Parathyroid adenoma (tissue), 2 donors: Measurements from ENCODE around the gene PLA2G4A.
A peak's percentile ranks its signal among the peaks of the same experiment; 100 is the strongest.

ENCODE experiments used
- H2AFZ ChIP-seq: fragments of 300-600 bp; sonication (generic); one replicate; pipeline ENCODE4 v1.7.0; 2017; ENCODE audit warnings: antibody characterized with exemption, mild to moderate bottlenecking
- H3K27ac ChIP-seq: fragments of 300-600 bp; sonication (generic); one replicate; pipeline ENCODE4 v1.7.0; 2017
- H3K27me3 ChIP-seq: fragments of 300-600 bp; sonication (generic); one replicate; pipeline ENCODE4 v1.7.0; 2017; ENCODE audit warnings: low read length; ENCODE audit not compliant: control insufficient read depth, insufficient read depth
- H3K36me3 ChIP-seq: fragments of 300-600 bp; sonication (generic); one replicate; pipeline ENCODE4 v1.7.0; 2017; ENCODE audit warnings: low read length; ENCODE audit not compliant: control insufficient read depth, insufficient read depth
- H3K4me1 ChIP-seq: fragments of 300-600 bp; sonication (generic); one replicate; pipeline ENCODE4 v1.7.0; 2017; ENCODE audit warnings: control low read depth
- H3K4me2 ChIP-seq: fragments of 300-600 bp; sonication (generic); one replicate; pipeline ENCODE4 v1.7.0; 2017; ENCODE audit warnings: low read length
- H3K4me3 ChIP-seq: fragments of 300-600 bp; sonication (generic); one replicate; pipeline ENCODE4 v1.7.0; 2017; ENCODE audit warnings: low read depth, low read length
- H3K79me2 ChIP-seq: fragments of 300-600 bp; sonication (generic); one replicate; pipeline ENCODE4 v1.7.0; 2017; ENCODE audit warnings: control low read depth
- H3K9ac ChIP-seq: fragments of 300-600 bp; sonication (generic); one replicate; pipeline ENCODE4 v1.7.0; 2017; ENCODE audit warnings: mild to moderate bottlenecking
- H3K9me3 ChIP-seq: fragments of 300-600 bp; sonication (generic); one replicate; pipeline ENCODE4 v1.7.0; 2017; ENCODE audit warnings: low read length; ENCODE audit not compliant: control insufficient read depth
- CTCF ChIP-seq: fragments of 300-600 bp; sonication (generic); IDR thresholded peaks from one replicate; pipeline ENCODE4 v1.7.0; 2017; ENCODE audit warnings: antibody characterized with exemption, mild to moderate bottlenecking
- donor health status: primary hyperparathyroidism.

Gene PLA2G4A

GRCh38 chr1:186828611-186829454 lies at the start of gene PLA2G4A:
TSS of gene PLA2G4A (plus strand) at chr1:186828949. CDS start at chr1:186854355, 25,406 bp downstream.
- Histone ChIP-seq H3K36me3 (no peaks in the 10 kb centered on the region), H3K27me3 (no peaks in the 10 kb centered on the region), H3K9ac (no peak within 1 kb of the TSS), H3K27ac (peak within 1 kb of the TSS; percentile 52), H3K9me3 (no peaks in the 10 kb centered on the region), H3K4me3 (peak within 1 kb of the TSS; percentile 58), H3K79me2 (peaks cover 2% of the 10 kb centered on the region), H3K4me2 (peak within 1 kb of the TSS; percentile 62), H3K4me1 (no peaks in the 10 kb centered on the region), H2AFZ (peak within 1 kb of the TSS; percentile 70)
- no peak for TF ChIP-seq CTCF

DNA sequence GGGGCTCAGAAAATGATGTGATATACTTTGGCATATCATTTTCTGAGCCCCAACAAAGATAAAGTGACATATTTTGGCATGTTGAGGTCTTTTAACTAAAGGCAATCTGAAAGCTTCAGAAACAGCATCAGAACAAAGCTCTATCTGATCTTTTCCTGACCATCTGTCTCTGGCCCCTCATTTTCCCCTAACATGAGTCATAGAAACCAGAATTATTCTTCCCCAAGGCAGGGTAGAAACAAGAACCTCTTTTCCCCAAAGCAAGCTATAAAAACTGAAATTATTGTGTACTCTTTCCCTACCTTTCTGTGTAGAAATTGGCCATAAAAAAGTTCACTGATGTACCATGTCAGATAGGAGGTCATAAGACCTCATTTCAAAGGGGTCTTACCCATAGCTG lies 48.7 kb upstream of the PLA2G4A start:
- H3K4me2 ChIP-seq = no peak overlapping the region
- H3K27ac ChIP-seq = no peak overlapping the region
- H3K9ac ChIP-seq = no peak overlapping the region
- no peak for TF ChIP-seq CTCF
- no peaks in the 10 kb centered on the region for H3K36me3 ChIP-seq
- peaks cover 13% of the 10 kb centered on the region for H3K79me2 ChIP-seq
- H2AFZ ChIP-seq = no peak overlapping the region
- no peaks in the 10 kb centered on the region for H3K9me3 ChIP-seq
- H3K4me3 ChIP-seq = no peak overlapping the region
- H3K4me1 ChIP-seq = peaks cover 6% of the 10 kb centered on the region
- H3K27me3 ChIP-seq = no peaks in the 10 kb centered on the region

DNA sequence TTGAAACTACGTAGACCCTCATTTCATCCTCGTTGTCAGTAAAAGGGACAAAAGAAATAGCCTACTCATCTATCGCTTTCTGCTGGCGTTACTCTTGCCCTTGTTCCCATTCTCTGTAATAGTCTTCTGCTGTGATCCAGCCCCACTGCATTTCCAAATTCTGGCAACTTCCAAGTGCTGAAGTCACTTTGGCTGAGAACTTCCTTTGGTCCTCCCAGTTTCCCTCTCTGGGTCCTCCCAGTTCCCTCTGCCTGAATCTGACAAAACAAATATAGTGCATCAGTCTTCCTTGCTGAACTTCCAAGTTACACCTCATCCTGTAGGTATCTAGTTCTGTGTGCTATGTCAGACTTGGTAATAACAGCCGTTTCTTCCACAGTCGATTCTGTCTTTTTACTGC lies 47.0 kb upstream of the PLA2G4A start:
- Histone ChIP-seq H3K4me3 (no peak overlapping the region), H2AFZ (no peak overlapping the region), H3K9me3 (no peaks in the 10 kb centered on the region), H3K4me2 (no peak overlapping the region), H3K27ac (peak overlapping the region; percentile 53), H3K36me3 (no peaks in the 10 kb centered on the region), H3K9ac (no peak overlapping the region), H3K79me2 (peaks cover 6% of the 10 kb centered on the region), H3K27me3 (no peaks in the 10 kb centered on the region), H3K4me1 (peaks cover 5% of the 10 kb centered on the region)
- TF ChIP-seq CTCF = no peak

DNA sequence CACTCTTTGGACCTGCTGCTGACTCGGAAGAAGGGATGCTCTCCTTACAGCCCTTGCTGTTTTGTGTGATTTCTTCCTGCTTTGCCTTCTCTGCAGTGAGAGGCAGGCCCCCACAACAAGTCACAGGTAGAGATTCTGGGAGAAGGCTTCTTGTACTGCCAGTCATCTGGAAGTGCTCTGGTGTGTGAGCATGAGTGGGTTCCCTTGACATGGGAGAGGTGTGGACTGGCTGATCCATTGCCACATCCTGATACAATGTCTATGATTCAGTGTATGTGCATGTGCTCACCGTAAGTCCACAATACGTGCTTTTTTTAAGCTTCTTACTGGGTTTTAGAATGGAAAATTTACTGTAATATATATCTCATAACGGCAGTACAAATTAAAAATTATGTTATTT lies 46.0 kb upstream of the PLA2G4A start:
- Histone ChIP-seq H2AFZ (no peak overlapping the region), H3K4me2 (no peak overlapping the region), H3K4me1 (no peaks in the 10 kb centered on the region), H3K9me3 (no peaks in the 10 kb centered on the region), H3K27me3 (no peaks in the 10 kb centered on the region), H3K4me3 (no peak overlapping the region), H3K27ac (no peak overlapping the region), H3K79me2 (peaks cover 2% of the 10 kb centered on the region), H3K9ac (no peak overlapping the region), H3K36me3 (no peaks in the 10 kb centered on the region)
- no peak for TF ChIP-seq CTCF

- no peak overlapping the region for H2AFZ ChIP-seq
- H3K27me3 ChIP-seq = no peaks in the 10 kb centered on the region
- no peak for TF ChIP-seq CTCF
- H3K27ac ChIP-seq = peak overlapping the region; percentile 39
- no peaks in the 10 kb centered on the region for H3K36me3 ChIP-seq
- H3K9me3 ChIP-seq = no peaks in the 10 kb centered on the region
- no peaks in the 10 kb centered on the region for H3K4me1 ChIP-seq
- H3K9ac ChIP-seq = no peak overlapping the region
- H3K4me3 ChIP-seq = no peak overlapping the region
- H3K79me2 ChIP-seq = peaks cover 2% of the 10 kb centered on the region
- H3K4me2 ChIP-seq = no peak overlapping the region
These were observed 45.6 kb upstream of the PLA2G4A start for GRCh38 chr1:186783193-186783592.
